Ramos (cell line): ENCODE measurements around the gene SPRED2.

Experiments used
- in situ Hi-C: fragments of 300-500 bp; cut with MboI; formaldehyde crosslinking; loops from one replicate; pipeline ENCODE4 v1.14.3; 2022; ENCODE audit warnings: low sequenced_read_pairs; ENCODE audit not compliant: unreplicated experiment

SPRED2 gene

DNA sequence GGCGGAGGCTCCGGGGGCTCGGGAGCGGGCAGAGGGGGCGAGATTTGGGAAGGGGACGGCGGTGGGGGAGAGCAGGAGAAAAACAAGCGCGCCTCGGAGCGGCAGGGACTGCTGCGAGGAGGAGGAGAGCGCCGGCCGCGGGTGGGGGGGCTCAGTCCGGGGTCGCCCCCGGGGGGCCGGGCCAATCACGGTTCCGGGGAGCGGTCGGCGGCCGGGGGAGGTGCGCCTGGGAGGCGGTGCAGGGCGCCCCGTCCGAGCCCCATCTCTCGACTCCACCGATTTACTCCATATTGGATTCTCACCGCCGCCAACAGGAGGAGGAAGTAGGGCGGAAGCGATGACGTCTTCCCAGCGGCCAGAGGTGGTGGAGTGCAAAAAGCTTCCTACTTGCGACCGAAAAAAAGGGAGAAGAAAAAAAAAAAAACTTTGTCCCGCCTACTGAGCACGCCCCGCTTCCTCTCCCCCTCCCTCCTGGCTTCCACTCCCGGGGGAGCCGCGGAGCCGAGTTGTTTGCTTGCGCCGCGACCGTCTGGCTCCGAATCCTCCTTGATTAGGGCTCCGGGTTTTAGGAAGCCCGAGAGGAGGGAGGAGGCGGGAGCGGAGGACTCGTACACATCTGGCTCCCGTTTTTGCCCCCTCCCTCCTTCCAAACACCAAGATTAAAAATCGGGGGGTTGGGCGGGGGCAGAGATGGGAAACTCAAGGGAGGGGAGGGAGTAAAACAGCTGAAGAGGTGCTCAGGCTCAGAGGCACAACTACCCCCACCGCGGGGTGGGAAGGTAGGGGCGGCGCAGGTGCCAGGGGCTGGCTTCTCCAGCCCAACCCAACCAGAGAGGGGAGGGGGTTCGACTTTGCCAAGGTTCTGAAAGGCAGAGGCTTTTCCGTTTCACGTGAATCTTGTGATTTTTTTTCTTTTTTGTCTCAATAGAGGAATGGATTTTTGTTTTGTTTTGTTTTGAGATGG lies at the start of gene SPRED2:
Gene SPRED2 (minus strand): TSS at position 373 of the 964 bp plus-strand sequence. CDS start 612 bp downstream, outside the sequence.
- in situ Hi-C loops, result no loop called here

- in situ Hi-C loops, result no loop called here
Observed at GRCh38 chr2:65481961-65482360, 49.6 kb upstream of the SPRED2 start.

- in situ Hi-C loops, result no loop called here
Observed at GRCh38 chr2:65479524-65479923, 47.1 kb upstream of the SPRED2 start.

- in situ Hi-C loops, result no loop called here
Observed at GRCh38 chr2:65478498-65479135, 46.2 kb upstream of the SPRED2 start.

DNA sequence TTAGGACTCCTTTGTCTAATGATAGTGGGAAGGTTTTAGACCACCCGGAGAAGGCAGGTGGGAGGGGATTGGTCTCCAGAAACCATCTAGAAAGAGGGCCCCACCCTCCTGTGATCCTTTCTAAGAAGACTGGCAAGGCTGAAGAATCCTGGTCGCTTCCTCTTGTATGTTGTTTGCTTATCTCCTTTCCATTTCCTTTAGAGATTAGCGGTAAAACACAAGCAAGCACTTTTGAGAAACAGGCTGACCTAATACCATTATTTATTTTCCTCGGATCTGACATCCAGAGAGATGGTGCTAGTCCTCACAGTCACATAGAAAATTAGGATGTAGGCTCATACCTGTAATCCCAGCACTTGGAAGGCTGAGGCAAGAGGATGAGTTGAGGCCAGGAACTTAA lies 45.2 kb upstream of the SPRED2 start:
- in situ Hi-C loops, result no loop called here

GRCh38 chr2:65476778-65477177 lies 44.4 kb upstream of the SPRED2 start:
- in situ Hi-C loops, result no loop called here

- in situ Hi-C loops, result no loop called here
Observed at GRCh38 chr2:65475000-65475399, 42.6 kb upstream of the SPRED2 start.

GRCh38 chr2:65473045-65473444 lies 40.6 kb upstream of the SPRED2 start:
- in situ Hi-C loops, result no loop called here

GRCh38 chr2:65471409-65471808 lies 39.0 kb upstream of the SPRED2 start:
- in situ Hi-C loops, result no loop called here

- in situ Hi-C loops, result no loop called here
Observed at GRCh38 chr2:65466551-65466950, 34.2 kb upstream of the SPRED2 start.

DNA sequence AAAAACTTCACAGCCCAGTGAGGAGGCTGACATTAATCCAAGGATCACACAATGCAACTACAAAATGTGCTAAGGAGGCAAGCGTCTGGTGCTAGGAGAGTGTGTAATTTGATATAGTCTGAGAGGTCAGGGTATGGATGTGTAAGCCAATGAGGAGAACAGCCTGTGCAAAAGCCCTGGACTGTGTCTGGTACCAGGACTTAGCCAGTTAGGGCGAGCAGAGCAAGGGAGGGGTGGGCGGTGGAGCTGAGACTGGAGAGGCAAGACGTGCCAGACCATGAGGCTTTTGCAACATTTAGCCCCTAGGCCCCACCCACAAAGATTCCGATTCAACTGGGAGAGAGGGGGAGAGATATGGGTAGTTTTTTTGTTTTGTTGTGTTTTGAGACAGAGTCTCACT lies 33.5 kb upstream of the SPRED2 start:
- in situ Hi-C loops, result no loop called here

DNA sequence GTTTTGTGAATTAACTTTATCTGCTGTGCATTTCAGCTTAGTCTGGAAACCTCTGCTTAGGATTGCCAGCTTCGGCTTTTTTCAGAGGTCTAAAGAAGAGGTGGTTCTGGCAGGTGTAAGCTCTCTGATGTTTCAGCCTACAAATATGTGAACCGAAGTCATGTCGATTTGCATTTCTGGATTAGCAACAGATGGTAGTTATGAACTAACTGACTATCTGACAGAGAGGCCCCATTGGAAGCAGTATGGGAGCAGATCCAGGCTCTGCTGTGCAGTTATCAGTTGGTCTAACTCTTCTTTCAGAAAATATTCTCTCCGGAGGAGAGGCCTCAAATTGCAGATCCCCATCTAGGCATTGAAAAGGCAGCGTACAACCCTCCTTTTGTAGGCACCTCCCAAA lies 32.7 kb upstream of the SPRED2 start:
- in situ Hi-C loops, result no loop called here

DNA sequence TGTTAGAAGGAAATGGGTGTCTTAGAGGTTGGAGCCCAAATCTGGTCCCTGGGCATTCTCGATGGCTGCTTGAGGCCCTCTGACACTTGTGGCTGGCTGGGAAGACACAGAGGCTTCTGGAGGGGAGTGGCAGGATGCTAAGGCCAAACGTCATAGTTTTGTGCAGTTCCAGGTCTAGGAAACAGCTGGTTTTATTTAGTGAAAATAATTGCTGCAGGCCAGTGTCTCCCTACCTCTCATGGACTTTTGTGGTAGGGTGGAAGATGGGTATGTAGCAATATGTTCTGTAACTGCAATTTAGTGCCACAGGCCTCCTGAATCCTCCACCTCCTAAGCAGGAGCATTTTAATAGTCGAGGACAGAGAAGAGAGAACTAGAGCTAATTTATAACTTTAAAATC lies 32.2 kb upstream of the SPRED2 start:
- in situ Hi-C loops, result no loop called here

GRCh38 chr2:65458999-65459398 lies 26.6 kb upstream of the SPRED2 start:
- in situ Hi-C loops, result no loop called here

- in situ Hi-C loops, result no loop called here
Observed at GRCh38 chr2:65456886-65457285, 24.5 kb upstream of the SPRED2 start.

- in situ Hi-C loops, result no loop called here
Observed at GRCh38 chr2:65456064-65456463, 23.7 kb upstream of the SPRED2 start.

GRCh38 chr2:65453916-65454315 lies 21.5 kb upstream of the SPRED2 start:
- in situ Hi-C loops, result no loop called here

DNA sequence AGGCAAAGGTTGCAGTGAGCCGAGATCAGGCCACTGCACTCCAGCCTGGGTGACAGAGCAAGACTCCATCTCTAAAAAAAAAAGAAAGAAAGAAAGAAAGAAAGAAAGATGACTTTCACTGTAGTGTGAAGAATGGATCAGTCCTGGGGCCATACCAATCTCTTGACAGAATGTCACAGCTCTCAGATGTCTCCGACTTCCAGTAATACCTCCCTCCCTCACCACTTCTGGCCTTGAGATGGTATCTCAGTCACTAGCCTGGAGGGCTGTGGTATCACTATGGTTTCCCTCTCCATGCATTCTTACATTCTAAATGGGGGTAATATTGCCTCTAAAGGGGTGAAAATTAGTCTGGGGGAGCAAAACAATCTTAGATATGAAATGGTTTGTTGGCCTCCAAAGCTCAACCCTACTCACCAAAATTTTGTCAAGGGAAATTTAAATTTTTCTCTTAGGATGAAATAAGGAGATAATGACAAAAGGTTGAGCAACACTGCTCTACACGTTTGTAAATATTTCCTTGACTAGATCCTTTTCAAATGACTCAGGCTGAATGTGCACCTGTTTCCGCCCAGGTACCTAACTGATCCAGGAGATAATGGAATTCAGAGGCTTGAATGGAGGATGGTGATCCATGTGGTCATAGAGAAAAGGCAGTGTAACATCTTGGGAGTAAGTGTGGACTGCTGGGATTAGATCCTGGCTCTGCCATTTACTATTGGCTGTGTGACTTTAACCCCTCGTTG lies 19.9 kb upstream of the SPRED2 start:
- in situ Hi-C loops, result no loop called here

DNA sequence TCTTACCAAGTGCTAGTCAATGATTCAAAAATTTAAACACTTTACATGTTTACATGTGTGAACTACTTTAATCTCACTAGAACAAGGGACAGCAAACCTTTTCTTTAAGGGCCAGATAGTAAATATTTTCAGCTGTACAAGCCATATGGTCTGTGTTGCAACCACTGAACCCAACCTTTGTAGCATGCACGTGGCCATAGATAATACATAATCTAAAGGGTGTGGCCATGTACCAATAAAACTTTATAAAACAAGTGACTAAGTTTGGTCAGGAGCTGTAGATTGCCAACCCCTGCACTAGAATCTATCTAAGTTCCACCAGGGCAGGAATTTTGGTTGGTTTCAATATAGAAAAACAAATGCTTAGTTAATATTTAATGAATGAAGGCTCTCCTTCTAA lies 18.4 kb upstream of the SPRED2 start:
- in situ Hi-C loops, result no loop called here

- in situ Hi-C loops, result no loop called here
Observed at GRCh38 chr2:65450393-65450792, 18.0 kb upstream of the SPRED2 start.
